CD14-positive monocyte (primary cell): ENCODE measurements around the gene PSMD14. TPM values are rescaled to one million over a fixed set of nuclear protein-coding genes. Genes with fewer than 3 reads are reported as not detected.
A peak's percentile ranks its signal among the peaks of the same experiment; 100 is the strongest.
"Not testable (repeated sequence)": the region's sequence is repeated elsewhere in the genome, so short reads cannot be mapped to it uniquely, and the experiment has no call there.

Experiments
- DNase-seq, 3 donors: peaks; one replicate each; pipeline ENCODE4 v3.0.0-alpha.2; 2011 to 2022
- H2AFZ ChIP-seq: 2 replicates; pipeline ENCODE4 v1.6.0; 2012; ENCODE audit warnings: mild to moderate bottlenecking, low read depth, low read length, inconsistent platforms; ENCODE audit not compliant: insufficient read depth, poor library complexity, severe bottlenecking
- H3K27ac ChIP-seq, 2 donors: 1 replicate in 1 of 2; 2 replicates in 1 of 2; pipeline ENCODE4 v1.5.1; 2012 to 2013; ENCODE audit warnings: low read length in 2 of 2, control low read depth in 1 of 2, inconsistent platforms in 1 of 2, low read depth in 1 of 2, mild to moderate bottlenecking in 1 of 2
- H3K27me3 ChIP-seq, 2 donors: one replicate each; pipeline versions ENCODE4 v1.6.0 to v1.6.1; 2011 to 2013; ENCODE audit warnings: low read length in 2 of 2; ENCODE audit not compliant: control insufficient read depth in 2 of 2, insufficient read depth in 2 of 2
- H3K36me3 ChIP-seq, 2 donors: replicated peaks in 1 of 2; 1 replicate in 1 of 2; 2 replicates in 1 of 2; pipeline versions ENCODE4 v1.5.1 to v1.6.1; 2012 to 2013; ENCODE audit warnings: low read length in 2 of 2, control low read depth in 1 of 2, inconsistent platforms in 1 of 2, mild to moderate bottlenecking in 1 of 2; ENCODE audit not compliant: insufficient read depth in 2 of 2, control insufficient read depth in 1 of 2
- H3K4me1 ChIP-seq, 2 donors: 1 replicate in 1 of 2; 2 replicates in 1 of 2; pipeline versions ENCODE4 v1.5.1 to v1.6.1; 2012 to 2013; ENCODE audit warnings: low read length in 2 of 2, control low read depth in 1 of 2, inconsistent platforms in 1 of 2, mild to moderate bottlenecking in 1 of 2, moderate library complexity in 1 of 2; ENCODE audit not compliant: insufficient read depth in 2 of 2, control insufficient read depth in 1 of 2
- H3K4me2 ChIP-seq: replicated peaks from 2 replicates; pipeline ENCODE3; 2012; ENCODE audit warnings: low read length, moderate library complexity, mild to moderate bottlenecking; ENCODE audit not compliant: poor library complexity, severe bottlenecking; ENCODE audit errors: extremely low read depth
- H3K4me3 ChIP-seq, 3 experiments: fragments of 200-600 bp in 1 of 3; sonication (generic) in 1 of 3; replicated peaks in 1 of 3; 1 replicate in 2 of 3; 2 replicates in 1 of 3; pipeline ENCODE4 v1.5.1; 2011 to 2013; ENCODE audit warnings: low read length in 3 of 3, mild to moderate bottlenecking in 3 of 3, control low read depth in 2 of 3, low read depth in 2 of 3, inconsistent platforms in 1 of 3, moderate library complexity in 1 of 3
- H3K79me2 ChIP-seq: 2 replicates; pipeline ENCODE4 v1.6.0; 2012; ENCODE audit warnings: mild to moderate bottlenecking, control low read depth, inconsistent platforms, low read length, moderate library complexity; ENCODE audit not compliant: insufficient read depth
- H3K9ac ChIP-seq: 2 replicates; pipeline ENCODE4 v1.6.0; 2017; ENCODE audit warnings: low read length, mild to moderate bottlenecking; ENCODE audit not compliant: insufficient read depth, poor library complexity, severe bottlenecking
- H3K9me3 ChIP-seq, 2 donors: replicated peaks in 1 of 2; 1 replicate in 1 of 2; 2 replicates in 1 of 2; pipeline versions ENCODE4 v1.5.1 to v1.6.1; 2012 to 2013; ENCODE audit warnings: low read length in 2 of 2, control low read depth in 1 of 2; ENCODE audit not compliant: control insufficient read depth in 1 of 2, insufficient read depth in 1 of 2
- H4K20me1 ChIP-seq: 2 replicates; pipeline ENCODE4 v1.6.0; 2012; ENCODE audit warnings: mild to moderate bottlenecking, low read length, control low read depth, moderate library complexity; ENCODE audit not compliant: insufficient read depth
- H3K27ac Mint-ChIP-seq, 7 donors: one replicate each; pipeline ENCODE4 v1.8.0; 2020; ENCODE audit warnings: mild to moderate bottlenecking in 7 of 7, mixed read lengths in 7 of 7, moderate library complexity in 6 of 7, inconsistent platforms in 2 of 7
- H3K27me3 Mint-ChIP-seq, 3 donors: one replicate each; pipeline ENCODE4 v1.8.0; 2021 to 2022; ENCODE audit warnings: low read depth in 3 of 3, mild to moderate bottlenecking in 3 of 3, mixed read lengths in 3 of 3, moderate library complexity in 3 of 3, inconsistent platforms in 1 of 3
- H3K36me3 Mint-ChIP-seq, 2 donors: one replicate each; pipeline ENCODE4 v1.8.0; 2020; ENCODE audit warnings: mixed read lengths in 2 of 2, inconsistent platforms in 1 of 2, mild to moderate bottlenecking in 1 of 2
- H3K4me1 Mint-ChIP-seq: one replicate; pipeline ENCODE4 v1.8.0; 2020; ENCODE audit warnings: mild to moderate bottlenecking, mixed read lengths
- H3K4me3 Mint-ChIP-seq, 2 donors: one replicate each; pipeline ENCODE4 v1.8.0; 2020; ENCODE audit warnings: mild to moderate bottlenecking in 2 of 2, mixed read lengths in 2 of 2, moderate library complexity in 1 of 2
- H3K9me3 Mint-ChIP-seq, 7 donors: one replicate each; pipeline ENCODE4 v1.8.0; 2020 to 2022; ENCODE audit warnings: mixed read lengths in 7 of 7, mild to moderate bottlenecking in 6 of 7, moderate library complexity in 6 of 7, inconsistent platforms in 2 of 7
- CTCF ChIP-seq: fragments of 200-600 bp; IDR thresholded peaks from one replicate; pipeline ENCODE4 v1.8.0; 2022; ENCODE audit warnings: antibody characterized with exemption, mild to moderate bottlenecking
- WGBS: methylation state at CpG from one replicate; pipeline ENCODE4 v1.1.5; 2013; ENCODE audit warnings: missing lambda C conversion rate; ENCODE audit not compliant: insufficient coverage; 5-methylcytosine and 5-hydroxymethylcytosine counted together
- intact Hi-C, 2 donors: fragments of 100-400 bp; cut with micrococcal nuclease; formaldehyde crosslinking; loops; one replicate each; pipeline versions ENCODE4 v1.15.0 to v1.15.1; 2023
- polyA plus RNA-seq, 3 donors: library from polyadenylated mRNA; depleted of rRNA in 1 of 3; unstranded in 2 of 3; stranded (reverse) in 1 of 3; fragments of 300-500 nt in 2 of 3; fragments of >200 nt in 1 of 3; fragmentation: Illumina TruSeq in 2 of 3; gene quantifications; 1 replicate in 2 of 3; 2 replicates in 1 of 3; pipeline ENCODE4 v1.2.3, GENCODE V29; 2012 to 2021

Gene PSMD14
- polyA plus RNA-seq, 3 donors = 8.7 to 37.8 (median 29.3) TPM

- Histone ChIP-seq H3K27me3 (no peaks in the 10 kb centered on the region), H3K36me3 (no peaks in the 10 kb centered on the region), H3K79me2 (no peaks in the 10 kb centered on the region), H3K4me1 (no peaks in the 10 kb centered on the region), H3K27ac (no peak overlapping the region), H3K9me3 (no peaks in the 10 kb centered on the region), H4K20me1 (no peaks in the 10 kb centered on the region), H2AFZ (no peak overlapping the region), H3K9ac (no peak overlapping the region), H3K4me2 (no peak overlapping the region), H3K4me3 (no peak overlapping the region)
- Mint-ChIP-seq H3K4me3 (no peak overlapping the region), H3K36me3 (no peaks in the 10 kb centered on the region), H3K9me3 (peaks cover 0 to 3% (median 0%) of the 10 kb centered on the region in 7 donors), H3K27ac (no peak overlapping the region), H3K27me3 (no peaks in the 10 kb centered on the region), H3K4me1 (no peaks in the 10 kb centered on the region)
- WGBS = 100% methylated on average over 2 of the region's 3 CpGs
- DNase-seq = no peak
- TF ChIP-seq CTCF = no peak
- intact Hi-C loops = no loop called here
These were observed 39.1 kb upstream of the PSMD14 start for GRCh38 chr2:161269111-161269510.

DNA sequence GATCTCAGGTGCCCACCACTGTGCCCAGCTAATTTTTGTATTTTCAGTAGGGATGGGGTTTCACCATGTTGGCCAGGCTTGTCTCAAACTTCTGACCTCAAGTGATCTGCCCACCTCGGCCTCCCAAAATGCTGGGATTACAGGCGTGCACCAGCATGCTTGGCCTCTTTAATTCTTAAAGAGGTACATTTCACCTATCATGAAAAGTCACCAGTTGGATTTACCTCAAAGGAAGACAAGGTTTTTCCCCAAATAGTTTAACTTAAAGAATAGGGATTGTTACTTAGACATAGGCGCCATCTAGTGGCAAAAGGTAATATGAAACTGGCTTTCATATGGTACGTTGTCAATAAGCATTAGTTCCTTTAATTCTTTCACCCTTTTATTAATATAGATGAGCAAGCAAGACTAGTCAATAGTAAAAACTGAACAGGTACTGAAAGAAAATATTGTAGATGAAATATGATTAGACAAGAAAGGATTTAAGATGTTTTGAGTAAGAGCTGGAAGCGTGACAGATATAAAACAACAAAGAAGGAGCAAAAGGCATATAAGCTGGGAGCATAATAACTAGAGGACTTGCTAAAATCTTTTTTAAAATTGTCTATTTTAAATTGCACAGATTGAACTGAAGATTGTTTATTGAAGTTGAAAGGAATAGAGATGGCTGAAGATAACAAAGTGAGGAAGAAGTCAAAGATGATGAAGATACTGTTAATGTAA is 35.0 kb upstream of the PSMD14 start:
- DNase-seq = peak; percentile 38 to 74 (median 50)
- H3K27me3 ChIP-seq = no peaks in the 10 kb centered on the region
- H3K27ac ChIP-seq = no peak overlapping the region
- no peaks in the 10 kb centered on the region for H3K79me2 ChIP-seq
- H3K4me2 ChIP-seq = no peak overlapping the region
- WGBS = 90% methylated on average over 3 of the region's 5 CpGs
- TF ChIP-seq CTCF = peak; percentile 94
- Mint-ChIP-seq H3K36me3 (no peaks in the 10 kb centered on the region), H3K4me3 (no peak overlapping the region), H3K4me1 (no peaks in the 10 kb centered on the region), H3K27ac (no peak overlapping the region), H3K27me3 (peaks cover 0 to 1% (median 1%) of the 10 kb centered on the region in 3 donors), H3K9me3 (peaks cover 0 to 2% (median 0%) of the 10 kb centered on the region in 7 donors)
- H3K4me1 ChIP-seq = no peaks in the 10 kb centered on the region
- no peak overlapping the region for H2AFZ ChIP-seq
- H3K9ac ChIP-seq = no peak overlapping the region
- no peaks in the 10 kb centered on the region for H3K9me3 ChIP-seq
- H4K20me1 ChIP-seq = no peaks in the 10 kb centered on the region
- intact Hi-C loops = no loop called here
- no peaks in the 10 kb centered on the region for H3K36me3 ChIP-seq
- no peak overlapping the region for H3K4me3 ChIP-seq

- H3K27me3 Mint-ChIP-seq, intact Hi-C loops: not testable (repeated sequence)
These were observed 29.5 kb upstream of the PSMD14 start for GRCh38 chr2:161278564-161279229.

More at GRCh38 chr2:161278564-161279229, 29.5 kb upstream of the PSMD14 start:
- H3K4me3 Mint-ChIP-seq, H3K4me3 ChIP-seq, H3K4me1 ChIP-seq, H3K27ac Mint-ChIP-seq, H2AFZ ChIP-seq, H3K36me3 ChIP-seq, H3K9me3 ChIP-seq, H3K27me3 ChIP-seq, H3K9me3 Mint-ChIP-seq, H4K20me1 ChIP-seq, H3K27ac ChIP-seq, H3K4me1 Mint-ChIP-seq, H3K4me2 ChIP-seq, H3K36me3 Mint-ChIP-seq, H3K9ac ChIP-seq, H3K79me2 ChIP-seq: not testable (repeated sequence)
- peak; percentile 1 to 18 (median 6) for DNase-seq
- WGBS = 70% methylated on average over 5 of the region's 11 CpGs
